Measurements from ENCODE around the gene ENHO.

ENHO gene

DNA sequence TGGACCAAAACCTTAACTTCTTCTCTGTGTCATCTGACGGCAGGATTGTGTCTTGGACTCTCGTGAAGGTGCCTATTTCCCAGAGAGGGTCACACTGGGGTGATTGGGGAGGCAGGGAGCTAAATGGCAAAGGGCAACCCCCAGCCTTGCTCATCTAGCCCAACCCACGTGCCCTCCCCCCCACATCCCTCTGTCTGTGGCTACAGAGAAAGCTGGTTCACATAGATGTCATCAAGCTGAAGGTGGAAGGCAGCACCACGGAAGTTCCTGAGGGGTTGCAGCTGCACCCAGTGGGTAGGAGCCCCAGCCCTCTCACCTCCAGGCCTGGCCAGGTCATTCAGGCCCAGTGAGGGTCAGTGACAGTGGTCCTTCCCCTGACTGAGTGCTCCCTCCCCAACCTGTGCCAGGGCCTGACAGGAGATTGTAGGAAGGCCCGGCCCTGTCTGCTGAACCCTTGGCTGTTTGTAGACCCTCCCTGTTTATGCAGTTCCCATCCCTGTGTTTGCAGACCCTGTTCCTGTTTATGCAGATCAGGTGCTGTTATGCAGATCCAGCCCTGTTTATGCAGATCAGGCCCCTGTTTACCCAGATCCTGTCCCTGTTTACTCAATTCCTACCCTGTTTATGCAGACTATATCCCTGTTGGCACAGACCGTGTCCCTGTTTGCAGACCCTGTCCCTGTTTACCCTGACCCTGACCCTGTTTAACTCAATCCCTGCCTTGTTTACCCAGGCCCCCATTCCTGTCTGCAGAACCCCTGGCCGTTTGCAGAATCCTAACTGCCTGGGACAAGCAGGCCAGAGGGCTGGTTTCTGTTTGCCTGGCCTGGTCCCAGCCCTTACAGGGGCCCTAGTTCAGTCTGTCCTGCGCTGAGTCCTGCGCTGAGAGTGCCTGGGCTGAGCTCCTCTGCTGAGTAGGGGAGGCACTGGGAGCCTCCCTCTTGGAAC is 10.4 kb downstream of the ENHO start:
- H3K27me3 ChIP-seq (ENCODE audit: insufficient read depth, low read depth), result no peaks in the 10 kb centered on the region; the same call in 1 of the 2 replicates
- no peaks in the 10 kb centered on the region for H3K79me2 ChIP-seq (ENCODE audit: insufficient read depth, low read depth)
- H3K27ac ChIP-seq, result no peak overlapping the region
- TF ChIP-seq, protein P1, sequence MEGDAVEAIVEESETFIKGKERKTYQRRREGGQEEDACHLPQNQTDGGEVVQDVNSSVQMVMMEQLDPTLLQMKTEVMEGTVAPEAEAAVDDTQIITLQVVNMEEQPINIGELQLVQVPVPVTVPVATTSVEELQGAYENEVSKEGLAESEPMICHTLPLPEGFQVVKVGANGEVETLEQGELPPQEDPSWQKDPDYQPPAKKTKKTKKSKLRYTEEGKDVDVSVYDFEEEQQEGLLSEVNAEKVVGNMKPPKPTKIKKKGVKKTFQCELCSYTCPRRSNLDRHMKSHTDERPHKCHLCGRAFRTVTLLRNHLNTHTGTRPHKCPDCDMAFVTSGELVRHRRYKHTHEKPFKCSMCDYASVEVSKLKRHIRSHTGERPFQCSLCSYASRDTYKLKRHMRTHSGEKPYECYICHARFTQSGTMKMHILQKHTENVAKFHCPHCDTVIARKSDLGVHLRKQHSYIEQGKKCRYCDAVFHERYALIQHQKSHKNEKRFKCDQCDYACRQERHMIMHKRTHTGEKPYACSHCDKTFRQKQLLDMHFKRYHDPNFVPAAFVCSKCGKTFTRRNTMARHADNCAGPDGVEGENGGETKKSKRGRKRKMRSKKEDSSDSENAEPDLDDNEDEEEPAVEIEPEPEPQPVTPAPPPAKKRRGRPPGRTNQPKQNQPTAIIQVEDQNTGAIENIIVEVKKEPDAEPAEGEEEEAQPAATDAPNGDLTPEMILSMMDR (conservative IDR thresholded peaks at IDR 0.05; ENCODE audit: low read depth, low read length), result no peak
- no peak overlapping the region for H2AFZ ChIP-seq (ENCODE audit: low read depth)
- H4K20me1 ChIP-seq (ENCODE audit: insufficient read depth), result no peaks in the 10 kb centered on the region
- no peaks in the 10 kb centered on the region for H3K36me3 ChIP-seq (ENCODE audit: insufficient read depth)
- no peak overlapping the region for H3K4me3 ChIP-seq (IDR thresholded peaks at IDR 0.05; ENCODE audit: insufficient read depth, low read depth, low read length)
- H3K4me2 ChIP-seq, result no peak overlapping the region
- H3K4me1 ChIP-seq (ENCODE audit: low read depth, poor library complexity, severe bottlenecking), result no peaks in the 10 kb centered on the region
- H3K9ac ChIP-seq, result no peak overlapping the region

DNA sequence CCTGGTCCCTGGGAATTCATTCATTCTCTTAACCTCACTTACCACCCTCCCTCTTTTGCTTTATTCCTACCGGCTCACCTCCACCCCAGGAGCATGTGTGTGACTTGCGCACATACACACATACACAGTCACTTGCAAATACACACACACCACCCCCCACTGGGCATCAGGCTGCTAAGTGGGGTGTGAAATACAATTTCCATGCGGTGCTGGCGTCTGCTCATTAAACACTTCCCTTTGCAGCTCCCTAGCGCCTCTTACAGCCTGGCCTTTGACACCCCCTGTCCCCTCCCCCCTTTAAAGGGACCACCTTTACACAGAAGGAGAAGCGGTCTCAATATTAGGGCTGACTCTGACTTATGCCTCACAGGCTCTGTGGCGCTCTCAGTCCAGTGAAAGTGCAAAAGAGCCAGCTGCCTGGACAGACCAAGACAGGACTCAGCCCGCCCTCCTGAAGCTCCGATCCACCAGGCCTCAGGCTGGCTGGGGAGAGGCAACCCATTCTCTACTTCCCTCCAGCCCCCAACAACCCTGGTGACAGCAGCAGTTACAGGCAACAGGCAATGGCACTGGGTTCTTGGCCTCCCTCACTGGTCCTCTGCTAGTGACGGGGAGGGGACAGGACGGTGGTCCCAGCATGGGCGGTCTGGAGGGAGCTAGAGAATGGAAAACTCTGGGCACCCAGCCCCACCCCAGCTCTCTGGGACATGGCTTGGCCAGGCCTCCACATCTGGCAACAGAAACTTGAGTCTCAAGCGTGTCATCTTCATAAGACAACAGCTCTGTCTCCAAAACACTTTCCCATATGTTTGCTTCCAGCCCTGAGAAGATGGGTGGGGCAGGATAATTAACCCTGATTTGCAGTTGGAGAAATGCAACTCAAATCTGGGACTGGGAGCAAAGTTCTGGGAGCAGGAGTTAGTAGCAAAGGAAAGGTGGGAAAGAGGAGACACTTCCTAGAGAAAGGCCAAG is 12.0 kb downstream of the ENHO start:
- Histone ChIP-seq H3K4me3 (IDR thresholded peaks at IDR 0.05; ENCODE audit: insufficient read depth, low read depth, low read length) (no peak overlapping the region), H4K20me1 (ENCODE audit: insufficient read depth) (no peaks in the 10 kb centered on the region), H3K27ac (no peak overlapping the region), H3K27me3 (ENCODE audit: insufficient read depth, low read depth) (no peaks in the 10 kb centered on the region), H3K4me2 (no peak overlapping the region), H3K4me1 (ENCODE audit: low read depth, poor library complexity, severe bottlenecking) (no peaks in the 10 kb centered on the region), H3K9ac (no peak overlapping the region), H3K79me2 (ENCODE audit: insufficient read depth, low read depth) (no peaks in the 10 kb centered on the region), H3K36me3 (ENCODE audit: insufficient read depth) (no peaks in the 10 kb centered on the region), H2AFZ (ENCODE audit: low read depth) (no peak overlapping the region)
- TF ChIP-seq, protein P1 (conservative IDR thresholded peaks at IDR 0.05; ENCODE audit: low read depth, low read length), result no peak

DNA sequence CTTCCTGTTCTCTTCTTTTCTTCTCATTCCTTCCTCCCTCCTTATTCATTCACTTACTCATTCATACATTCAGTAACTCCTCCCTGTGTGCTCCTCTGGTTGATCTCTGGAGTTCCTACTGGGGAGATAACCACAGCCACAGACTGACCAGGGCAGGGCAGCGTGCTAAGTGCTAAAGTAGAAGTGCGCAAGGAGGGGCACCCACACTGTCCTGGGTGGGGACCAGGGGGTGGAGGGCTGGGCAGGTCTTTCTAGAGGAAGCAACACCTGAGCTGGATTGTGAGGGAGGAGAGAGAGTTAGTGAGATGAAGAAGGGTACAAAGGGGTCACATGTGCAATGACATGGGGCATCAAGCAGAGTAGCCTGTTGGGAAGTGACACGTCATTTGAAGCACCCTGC is 13.8 kb downstream of the ENHO start:
- Histone ChIP-seq H2AFZ (ENCODE audit: low read depth) (no peak overlapping the region), H3K27ac (no peak overlapping the region), H3K27me3 (ENCODE audit: insufficient read depth, low read depth) (no peaks in the 10 kb centered on the region), H4K20me1 (ENCODE audit: insufficient read depth) (no peaks in the 10 kb centered on the region), H3K36me3 (ENCODE audit: insufficient read depth) (no peaks in the 10 kb centered on the region), H3K79me2 (ENCODE audit: insufficient read depth, low read depth) (no peaks in the 10 kb centered on the region), H3K4me2 (no peak overlapping the region), H3K4me1 (ENCODE audit: low read depth, poor library complexity, severe bottlenecking) (no peaks in the 10 kb centered on the region), H3K9ac (no peak overlapping the region), H3K4me3 (IDR thresholded peaks at IDR 0.05; ENCODE audit: insufficient read depth, low read depth, low read length) (no peak overlapping the region)
- TF ChIP-seq, protein P1 (conservative IDR thresholded peaks at IDR 0.05; ENCODE audit: low read depth, low read length), result no peak

DNA sequence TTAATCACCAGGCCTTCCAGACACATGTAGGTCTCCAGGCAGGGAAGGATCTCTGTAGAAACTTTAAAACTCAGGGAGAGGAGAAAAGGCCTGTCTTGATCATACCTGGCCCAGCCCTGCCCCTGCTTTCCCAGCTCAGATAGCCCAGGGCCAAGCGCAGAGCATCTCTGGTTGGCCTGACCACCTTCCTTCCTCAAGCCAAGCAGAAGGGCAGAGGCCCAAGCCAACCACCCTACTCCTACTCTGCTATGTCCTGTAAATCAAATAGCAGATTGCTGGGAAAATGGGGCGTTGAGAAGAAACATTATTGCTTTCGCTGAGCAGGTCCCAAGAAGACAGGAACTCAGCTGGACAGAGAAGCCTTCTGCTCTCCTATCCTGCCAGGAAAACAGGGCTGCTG is 14.3 kb downstream of the ENHO start:
- Histone ChIP-seq H3K4me3 (IDR thresholded peaks at IDR 0.05; ENCODE audit: insufficient read depth, low read depth, low read length) (no peak overlapping the region), H3K79me2 (ENCODE audit: insufficient read depth, low read depth) (no peaks in the 10 kb centered on the region), H3K9ac (no peak overlapping the region), H2AFZ (ENCODE audit: low read depth) (no peak overlapping the region), H3K27ac (no peak overlapping the region), H3K27me3 (ENCODE audit: insufficient read depth, low read depth) (0 out of 2 replicates have a peak, but pooled peaks cover 1% of the 10 kb centered on the region), H4K20me1 (ENCODE audit: insufficient read depth) (no peaks in the 10 kb centered on the region), H3K4me1 (ENCODE audit: low read depth, poor library complexity, severe bottlenecking) (no peaks in the 10 kb centered on the region), H3K4me2 (no peak overlapping the region), H3K36me3 (ENCODE audit: insufficient read depth) (no peaks in the 10 kb centered on the region)
- TF ChIP-seq, protein P1 (conservative IDR thresholded peaks at IDR 0.05; ENCODE audit: low read depth, low read length), result no peak
